Measurements from ENCODE around the gene AGMAT.

AGMAT gene

DNA sequence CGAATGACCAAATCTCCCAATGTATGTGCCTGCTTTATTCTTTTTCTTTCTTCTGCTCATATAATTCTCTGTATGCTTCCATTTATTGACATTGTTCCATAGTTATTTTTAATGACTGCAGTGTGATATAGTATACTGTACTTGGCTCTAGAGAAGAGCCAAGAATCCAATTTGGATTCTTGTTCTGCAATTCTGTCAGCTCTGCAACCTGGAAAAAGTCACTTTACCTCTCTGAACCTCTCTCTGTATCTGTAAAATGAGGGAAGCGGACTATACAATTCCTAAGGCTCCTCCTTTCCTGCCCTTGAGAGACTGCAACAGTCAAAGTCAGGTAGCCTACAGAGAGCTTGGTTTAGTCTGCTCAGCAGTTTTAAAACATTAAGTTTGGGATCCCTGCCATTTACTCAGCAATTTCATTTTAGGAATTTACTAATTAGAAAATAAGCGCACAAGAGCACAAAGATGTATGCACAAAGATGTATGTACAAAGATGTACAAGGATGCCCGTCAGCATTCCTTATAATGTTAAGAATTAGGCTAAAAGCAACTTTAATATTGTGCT is 43.5 kb downstream of the AGMAT start:
- Histone ChIP-seq H3K27ac (ENCODE audit: low read length) (no peak overlapping the region), H3K4me3 (ENCODE audit: low read depth in 1 of 2, low read length in 2 of 2) (no peak overlapping the region), H3K79me2 (ENCODE audit: insufficient read depth, low read length) (no peaks in the 10 kb centered on the region), H3K9ac (ENCODE audit: low read depth, low read length) (no peak overlapping the region), H3K27me3 (ENCODE audit: insufficient read depth, low read length, poor library complexity) (no peaks in the 10 kb centered on the region), H3K9me3 (ENCODE audit: insufficient read depth, low read length, severe bottlenecking) (no peaks in the 10 kb centered on the region), H3K4me2 (ENCODE audit: insufficient read depth, low read length) (no peak overlapping the region), H2AFZ (ENCODE audit: low read depth, low read length) (no peak overlapping the region), H4K20me1 (ENCODE audit: insufficient read depth, low read length) (no peaks in the 10 kb centered on the region), H3K4me1 (ENCODE audit: insufficient read depth, low read length) (no peaks in the 10 kb centered on the region), H3K36me3 (ENCODE audit: insufficient read depth, low read length) (peaks cover 42% of the 10 kb centered on the region)
- no peak for ATAC-seq (ENCODE audit: insufficient read depth, low read depth)
- DNase-seq = no peak
- TF ChIP-seq EZH2 (IDR thresholded peaks at IDR 0.05; ENCODE audit: borderline replicate concordance, low read depth, low read length, severe bottlenecking) = no peak
- TF ChIP-seq, protein P1, sequence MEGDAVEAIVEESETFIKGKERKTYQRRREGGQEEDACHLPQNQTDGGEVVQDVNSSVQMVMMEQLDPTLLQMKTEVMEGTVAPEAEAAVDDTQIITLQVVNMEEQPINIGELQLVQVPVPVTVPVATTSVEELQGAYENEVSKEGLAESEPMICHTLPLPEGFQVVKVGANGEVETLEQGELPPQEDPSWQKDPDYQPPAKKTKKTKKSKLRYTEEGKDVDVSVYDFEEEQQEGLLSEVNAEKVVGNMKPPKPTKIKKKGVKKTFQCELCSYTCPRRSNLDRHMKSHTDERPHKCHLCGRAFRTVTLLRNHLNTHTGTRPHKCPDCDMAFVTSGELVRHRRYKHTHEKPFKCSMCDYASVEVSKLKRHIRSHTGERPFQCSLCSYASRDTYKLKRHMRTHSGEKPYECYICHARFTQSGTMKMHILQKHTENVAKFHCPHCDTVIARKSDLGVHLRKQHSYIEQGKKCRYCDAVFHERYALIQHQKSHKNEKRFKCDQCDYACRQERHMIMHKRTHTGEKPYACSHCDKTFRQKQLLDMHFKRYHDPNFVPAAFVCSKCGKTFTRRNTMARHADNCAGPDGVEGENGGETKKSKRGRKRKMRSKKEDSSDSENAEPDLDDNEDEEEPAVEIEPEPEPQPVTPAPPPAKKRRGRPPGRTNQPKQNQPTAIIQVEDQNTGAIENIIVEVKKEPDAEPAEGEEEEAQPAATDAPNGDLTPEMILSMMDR (IDR thresholded peaks at IDR 0.05; ENCODE audit: borderline replicate concordance, extremely low read depth, low read length, poor library complexity, severe bottlenecking) = no peak

DNA sequence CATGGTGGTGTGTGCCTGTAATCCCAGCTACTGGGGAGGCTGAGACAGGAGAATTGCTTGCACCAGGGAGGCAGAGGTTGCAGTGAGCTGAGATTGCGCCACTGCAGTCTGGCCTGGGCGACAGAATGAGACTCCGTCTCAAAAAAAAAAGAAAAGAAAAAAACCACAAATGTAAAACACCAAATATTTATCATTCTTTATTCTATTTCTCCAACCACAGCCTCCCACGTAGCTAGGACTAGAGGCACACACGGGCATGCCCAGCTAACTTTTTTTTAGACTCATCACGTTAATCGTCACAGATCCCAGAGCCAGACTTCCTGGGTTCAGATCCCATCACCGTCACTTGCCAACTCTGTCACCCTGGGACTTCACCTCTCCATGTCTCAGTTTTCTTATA is 44.7 kb downstream of the AGMAT start:
- H3K4me3 ChIP-seq (ENCODE audit: low read depth in 1 of 2, low read length in 2 of 2) = no peak overlapping the region
- no peak overlapping the region for H3K27ac ChIP-seq (ENCODE audit: low read length)
- peaks cover 39% of the 10 kb centered on the region for H3K36me3 ChIP-seq (ENCODE audit: insufficient read depth, low read length)
- H3K9ac ChIP-seq (ENCODE audit: low read depth, low read length) = no peak overlapping the region
- H3K27me3 ChIP-seq (ENCODE audit: insufficient read depth, low read length, poor library complexity) = no peaks in the 10 kb centered on the region
- no peak for DNase-seq
- H4K20me1 ChIP-seq (ENCODE audit: insufficient read depth, low read length) = no peaks in the 10 kb centered on the region
- H2AFZ ChIP-seq (ENCODE audit: low read depth, low read length) = no peak overlapping the region
- no peak for ATAC-seq (ENCODE audit: insufficient read depth, low read depth)
- no peaks in the 10 kb centered on the region for H3K9me3 ChIP-seq (ENCODE audit: insufficient read depth, low read length, severe bottlenecking)
- H3K79me2 ChIP-seq (ENCODE audit: insufficient read depth, low read length) = no peaks in the 10 kb centered on the region
- H3K4me1 ChIP-seq (ENCODE audit: insufficient read depth, low read length) = no peaks in the 10 kb centered on the region
- no peak overlapping the region for H3K4me2 ChIP-seq (ENCODE audit: insufficient read depth, low read length)
- TF ChIP-seq, protein P1 (IDR thresholded peaks at IDR 0.05; ENCODE audit: borderline replicate concordance, extremely low read depth, low read length, poor library complexity, severe bottlenecking) = no peak
- no peak for TF ChIP-seq EZH2 (IDR thresholded peaks at IDR 0.05; ENCODE audit: borderline replicate concordance, low read depth, low read length, severe bottlenecking)

DNA sequence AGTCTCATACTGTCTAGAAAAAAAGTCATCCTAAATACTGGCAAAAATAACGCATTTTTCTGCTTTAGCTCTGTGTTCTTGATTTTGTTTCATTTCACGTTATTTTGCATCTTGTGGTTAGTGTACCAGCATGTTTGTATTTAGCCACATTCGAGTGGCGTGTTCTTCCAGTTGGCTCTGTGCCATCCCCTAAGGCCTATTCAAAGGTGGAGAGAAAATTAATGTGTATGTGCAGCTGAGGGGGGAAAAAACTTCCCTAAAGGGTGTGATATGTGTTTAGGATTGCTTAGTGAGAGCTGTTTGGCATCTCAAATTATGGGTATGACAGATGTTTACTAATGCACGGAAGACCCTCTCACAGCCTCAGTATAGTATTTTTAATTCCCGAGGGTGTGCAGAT is 46.1 kb downstream of the AGMAT start:
- H3K36me3 ChIP-seq (ENCODE audit: insufficient read depth, low read length) = peaks cover 37% of the 10 kb centered on the region
- no peak overlapping the region for H2AFZ ChIP-seq (ENCODE audit: low read depth, low read length)
- DNase-seq (no peak), ATAC-seq (ENCODE audit: insufficient read depth, low read depth) (no peak)
- H3K27me3 ChIP-seq (ENCODE audit: insufficient read depth, low read length, poor library complexity) = no peaks in the 10 kb centered on the region
- no peak overlapping the region for H3K27ac ChIP-seq (ENCODE audit: low read length)
- no peaks in the 10 kb centered on the region for H3K9me3 ChIP-seq (ENCODE audit: insufficient read depth, low read length, severe bottlenecking)
- TF ChIP-seq, protein P1 (IDR thresholded peaks at IDR 0.05; ENCODE audit: borderline replicate concordance, extremely low read depth, low read length, poor library complexity, severe bottlenecking) = no peak
- no peak for TF ChIP-seq EZH2 (IDR thresholded peaks at IDR 0.05; ENCODE audit: borderline replicate concordance, low read depth, low read length, severe bottlenecking)
- H3K4me1 ChIP-seq (ENCODE audit: insufficient read depth, low read length) = no peaks in the 10 kb centered on the region
- H3K79me2 ChIP-seq (ENCODE audit: insufficient read depth, low read length) = no peaks in the 10 kb centered on the region
- H4K20me1 ChIP-seq (ENCODE audit: insufficient read depth, low read length) = no peaks in the 10 kb centered on the region
- H3K4me2 ChIP-seq (ENCODE audit: insufficient read depth, low read length) = no peak overlapping the region
- H3K9ac ChIP-seq (ENCODE audit: low read depth, low read length) = no peak overlapping the region
- no peak overlapping the region for H3K4me3 ChIP-seq (ENCODE audit: low read depth in 1 of 2, low read length in 2 of 2)
